Measurements from ENCODE around the gene SHCBP1L.

Gene SHCBP1L

DNA sequence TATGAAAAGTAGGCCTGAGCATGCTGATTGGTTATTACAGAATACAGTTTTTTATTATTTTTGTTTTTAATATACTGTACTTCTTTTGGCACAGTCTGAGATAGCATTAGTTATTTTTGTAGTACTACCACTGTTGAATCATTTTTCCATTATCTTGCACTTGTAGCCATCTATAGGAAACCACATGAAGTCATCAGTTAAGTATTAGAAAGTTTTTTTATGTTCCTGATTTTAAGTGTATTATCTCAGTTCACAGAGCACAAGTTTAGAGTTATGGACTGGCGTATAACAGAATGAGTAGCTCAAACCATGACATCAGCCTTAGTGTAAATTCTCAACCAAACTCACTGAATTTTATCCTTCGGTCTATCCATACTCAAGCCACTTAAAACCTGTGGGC is 91.0 kb downstream of the SHCBP1L start:
- TF ChIP-seq NFIC (IDR thresholded peaks at IDR 0.05) (no peak), TAF1 (IDR thresholded peaks at IDR 0.05; ENCODE audit: low read depth) (no peak), TEAD4 (IDR thresholded peaks at IDR 0.05) (no peak), EP300 (IDR thresholded peaks at IDR 0.05; ENCODE audit: borderline replicate concordance) (no peak), FOXM1 (IDR thresholded peaks at IDR 0.05; ENCODE audit: borderline replicate concordance, low read depth) (no peak), TCF12 (IDR thresholded peaks at IDR 0.05; ENCODE audit: low read depth) (no peak), EGR1 (IDR thresholded peaks at IDR 0.05) (no peak), ZBTB7A (IDR thresholded peaks at IDR 0.05; ENCODE audit: low read depth) (no peak), RAD21 (IDR thresholded peaks at IDR 0.05; ENCODE audit: low read depth) (no peak), YY1 (IDR thresholded peaks at IDR 0.05; ENCODE audit: low read depth) (no peak), CREB1 (IDR thresholded peaks at IDR 0.05; ENCODE audit: low read depth) (no peak), USF1 (IDR thresholded peaks at IDR 0.05) (no peak), REST (IDR thresholded peaks at IDR 0.05; ENCODE audit: low read depth) (no peak), CEBPB (IDR thresholded peaks at IDR 0.05) (no peak)
- TF ChIP-seq, protein P1, sequence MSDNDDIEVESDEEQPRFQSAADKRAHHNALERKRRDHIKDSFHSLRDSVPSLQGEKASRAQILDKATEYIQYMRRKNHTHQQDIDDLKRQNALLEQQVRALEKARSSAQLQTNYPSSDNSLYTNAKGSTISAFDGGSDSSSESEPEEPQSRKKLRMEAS (IDR thresholded peaks at IDR 0.05): no peak

GRCh38 chr1:182860658-182861057 is 92.3 kb downstream of the SHCBP1L start:
- TF ChIP-seq FOXM1 (IDR thresholded peaks at IDR 0.05; ENCODE audit: borderline replicate concordance, low read depth): no peak
- no peak for TF ChIP-seq TCF12 (IDR thresholded peaks at IDR 0.05; ENCODE audit: low read depth)
- no peak for TF ChIP-seq REST (IDR thresholded peaks at IDR 0.05; ENCODE audit: low read depth)
- no peak for TF ChIP-seq EGR1 (IDR thresholded peaks at IDR 0.05)
- TF ChIP-seq CREB1 (IDR thresholded peaks at IDR 0.05; ENCODE audit: low read depth): no peak
- TF ChIP-seq CEBPB (IDR thresholded peaks at IDR 0.05): no peak
- TF ChIP-seq TEAD4 (IDR thresholded peaks at IDR 0.05): no peak
- TF ChIP-seq YY1 (IDR thresholded peaks at IDR 0.05; ENCODE audit: low read depth): no peak
- TF ChIP-seq, protein P1 (IDR thresholded peaks at IDR 0.05): no peak
- TF ChIP-seq TAF1 (IDR thresholded peaks at IDR 0.05; ENCODE audit: low read depth): no peak
- no peak for TF ChIP-seq EP300 (IDR thresholded peaks at IDR 0.05; ENCODE audit: borderline replicate concordance)
- TF ChIP-seq NFIC (IDR thresholded peaks at IDR 0.05): no peak
- no peak for TF ChIP-seq ZBTB7A (IDR thresholded peaks at IDR 0.05; ENCODE audit: low read depth)
- TF ChIP-seq RAD21 (IDR thresholded peaks at IDR 0.05; ENCODE audit: low read depth): no peak
- no peak for TF ChIP-seq USF1 (IDR thresholded peaks at IDR 0.05)

- TF ChIP-seq, protein P1 (IDR thresholded peaks at IDR 0.05): no peak
- TF ChIP-seq FOXM1 (IDR thresholded peaks at IDR 0.05; ENCODE audit: borderline replicate concordance, low read depth) (no peak), NFIC (IDR thresholded peaks at IDR 0.05) (no peak), RAD21 (IDR thresholded peaks at IDR 0.05; ENCODE audit: low read depth) (no peak), EP300 (IDR thresholded peaks at IDR 0.05; ENCODE audit: borderline replicate concordance) (no peak), CREB1 (IDR thresholded peaks at IDR 0.05; ENCODE audit: low read depth) (no peak), TEAD4 (IDR thresholded peaks at IDR 0.05) (no peak), TAF1 (IDR thresholded peaks at IDR 0.05; ENCODE audit: low read depth) (no peak), REST (IDR thresholded peaks at IDR 0.05; ENCODE audit: low read depth) (no peak), CEBPB (IDR thresholded peaks at IDR 0.05) (no peak)
Observed at GRCh38 chr1:182857212-182857611, 95.8 kb downstream of the SHCBP1L start.

GRCh38 chr1:182855911-182856310 is 97.1 kb downstream of the SHCBP1L start:
- TF ChIP-seq FOXM1 (IDR thresholded peaks at IDR 0.05; ENCODE audit: borderline replicate concordance, low read depth) (no peak), TAF1 (IDR thresholded peaks at IDR 0.05; ENCODE audit: low read depth) (no peak), CREB1 (IDR thresholded peaks at IDR 0.05; ENCODE audit: low read depth) (no peak), REST (IDR thresholded peaks at IDR 0.05; ENCODE audit: low read depth) (no peak), TCF12 (IDR thresholded peaks at IDR 0.05; ENCODE audit: low read depth) (no peak), NFIC (IDR thresholded peaks at IDR 0.05) (no peak), CEBPB (IDR thresholded peaks at IDR 0.05) (no peak), TEAD4 (IDR thresholded peaks at IDR 0.05) (no peak), USF1 (IDR thresholded peaks at IDR 0.05) (no peak), YY1 (IDR thresholded peaks at IDR 0.05; ENCODE audit: low read depth) (no peak), EP300 (IDR thresholded peaks at IDR 0.05; ENCODE audit: borderline replicate concordance) (no peak), EGR1 (IDR thresholded peaks at IDR 0.05) (no peak)
- TF ChIP-seq, protein P1 (IDR thresholded peaks at IDR 0.05): no peak

Data from Ishikawa (cell line).